HepG2 (cell line): ENCODE measurements around the gene MLLT10. TPM values are rescaled to one million over a fixed set of nuclear protein-coding genes. Genes with fewer than 3 reads are reported as not detected.
A peak's percentile ranks its signal among the peaks of the same experiment; 100 is the strongest.

ENCODE experiments used
- AHR ChIP-seq: IDR thresholded peaks from 2 replicates; pipeline ENCODE4 v1.6.1; 2018; ENCODE audit warnings: missing genetic modification reagents, missing compliant biosample characterization
- DRAP1 ChIP-seq: IDR thresholded peaks from 2 replicates; pipeline ENCODE4 v1.6.1; 2016; ENCODE audit warnings: missing genetic modification reagents, missing compliant biosample characterization
- EHMT2 ChIP-seq: fragments of 200-600 bp; sonication (generic); IDR thresholded peaks from 2 replicates; pipeline ENCODE4 v1.7.0; 2017; ENCODE audit warnings: antibody characterized with exemption, low read depth, low read length, borderline replicate concordance
- ELF1 ChIP-seq: sonication (generic); formaldehyde crosslinking; IDR thresholded peaks from 2 replicates; pipeline ENCODE4 v1.4.0; 2020; ENCODE audit warnings: missing genetic modification reagents
- GLI4 ChIP-seq: sonication (generic); formaldehyde crosslinking; IDR thresholded peaks from 2 replicates; pipeline ENCODE4 v1.5.1; 2020; ENCODE audit warnings: missing genetic modification reagents, mild to moderate bottlenecking, moderate library complexity, borderline replicate concordance
- HNF4G ChIP-seq, 2 experiments: sonication (generic) in 1 of 2; formaldehyde crosslinking in 1 of 2; IDR thresholded peaks; 2 replicates each; pipeline versions ENCODE4 v1.4.0 to v1.6.1; 2011 to 2020; ENCODE audit warnings: borderline replicate concordance in 2 of 2, low read depth in 2 of 2, mild to moderate bottlenecking in 2 of 2, low read length in 1 of 2, missing genetic modification reagents in 1 of 2, moderate library complexity in 1 of 2
- KAT8 ChIP-seq: IDR thresholded peaks from 2 replicates; pipeline ENCODE4 v1.6.1; 2016; ENCODE audit warnings: missing genetic modification reagents, missing compliant biosample characterization
- MATR3 ChIP-seq: sonication (generic); formaldehyde crosslinking; IDR thresholded peaks from 2 replicates; pipeline ENCODE4 v1.4.0; 2020; ENCODE audit warnings: missing genetic modification reagents
- MYPOP ChIP-seq: sonication (generic); formaldehyde crosslinking; IDR thresholded peaks from 2 replicates; pipeline ENCODE4 v1.8.1; 2023; ENCODE audit warnings: mild to moderate bottlenecking, moderate library complexity, missing genetic modification reagents
- NR2F1 ChIP-seq, 2 experiments: fragments of 450-650 bp in 1 of 2; formaldehyde crosslinking in 1 of 2; IDR thresholded peaks; 2 replicates each; pipeline versions ENCODE4 v1.5.0 to v1.6.1; 2016 to 2020; ENCODE audit warnings: mild to moderate bottlenecking in 1 of 2, missing compliant biosample characterization in 1 of 2, missing genetic modification reagents in 1 of 2, moderate library complexity in 1 of 2
- PTBP1 ChIP-seq: fragments of 200-400 bp; formaldehyde crosslinking; IDR thresholded peaks from 2 replicates; pipeline ENCODE4 v1.6.1; 2018; ENCODE audit warnings: low read length, low read depth; ENCODE audit not compliant: poor library complexity, severe bottlenecking
- SRF ChIP-seq: IDR thresholded peaks from 2 replicates; pipeline ENCODE4 v1.6.1; 2011; ENCODE audit warnings: mild to moderate bottlenecking, low read depth, low read length, moderate library complexity
- STAT6 ChIP-seq: sonication (generic); formaldehyde crosslinking; IDR thresholded peaks from 2 replicates; pipeline ENCODE4 v1.4.0; 2020; ENCODE audit warnings: missing genetic modification reagents, mild to moderate bottlenecking, borderline replicate concordance
- ZBTB21 ChIP-seq: sonication (generic); formaldehyde crosslinking; IDR thresholded peaks from 2 replicates; pipeline ENCODE4 v1.4.0; 2020; ENCODE audit warnings: missing genetic modification reagents
- ZBTB37 ChIP-seq: sonication (generic); formaldehyde crosslinking; IDR thresholded peaks from 2 replicates; pipeline ENCODE4 v1.4.0; 2020; ENCODE audit warnings: mild to moderate bottlenecking, missing genetic modification reagents
- ZBTB46 ChIP-seq: sonication (generic); formaldehyde crosslinking; IDR thresholded peaks from 2 replicates; pipeline ENCODE4 v1.4.0; 2020; ENCODE audit warnings: mild to moderate bottlenecking, missing genetic modification reagents, borderline replicate concordance
- ZNF460 ChIP-seq: sonication (generic); formaldehyde crosslinking; IDR thresholded peaks from 2 replicates; pipeline ENCODE4 v1.5.1; 2020; ENCODE audit warnings: missing genetic modification reagents, mild to moderate bottlenecking, borderline replicate concordance
- polyA plus RNA-seq, 8 experiments: library from polyadenylated mRNA; depleted of rRNA in 3 of 8; stranded (reverse) in 7 of 8; unstranded in 1 of 8; fragments of >200 nt; fragmentation: Illumina TruSeq in 4 of 8; extraction: Trizol in 4 of 8; gene quantifications; 2 replicates each; pipeline versions ENCODE4 v1.2.1 to v1.2.3, GENCODE V29; 2011 to 2016; ENCODE audit warnings: low read depth in 4 of 8, missing spikeins in 1 of 8, mixed read lengths in 1 of 8; ENCODE audit not compliant: insufficient read depth in 1 of 8
- total RNA-seq, 5 experiments: library from RNA; depleted of rRNA; stranded (reverse); fragments of >200 nt; fragmentation: Illumina TruSeq; extraction: Trizol; gene quantifications; 2 replicates each; pipeline ENCODE4 v1.2.3, GENCODE V29; 2016; ENCODE audit warnings: low read depth in 1 of 5
- TF ChIP-seq, protein P1 (sequence below): sonication (generic); formaldehyde crosslinking; IDR thresholded peaks from 2 replicates; pipeline ENCODE4 v1.9.0; 2022; ENCODE audit warnings: missing genetic modification reagents, mild to moderate bottlenecking, borderline replicate concordance

MLLT10 gene
- total and polyA plus RNA-seq, 2 of the 13 experiments (the other 11 are each of a cell fraction or from before 2014, with no cell fraction given), result 51.3 to 84.1 TPM

DNA sequence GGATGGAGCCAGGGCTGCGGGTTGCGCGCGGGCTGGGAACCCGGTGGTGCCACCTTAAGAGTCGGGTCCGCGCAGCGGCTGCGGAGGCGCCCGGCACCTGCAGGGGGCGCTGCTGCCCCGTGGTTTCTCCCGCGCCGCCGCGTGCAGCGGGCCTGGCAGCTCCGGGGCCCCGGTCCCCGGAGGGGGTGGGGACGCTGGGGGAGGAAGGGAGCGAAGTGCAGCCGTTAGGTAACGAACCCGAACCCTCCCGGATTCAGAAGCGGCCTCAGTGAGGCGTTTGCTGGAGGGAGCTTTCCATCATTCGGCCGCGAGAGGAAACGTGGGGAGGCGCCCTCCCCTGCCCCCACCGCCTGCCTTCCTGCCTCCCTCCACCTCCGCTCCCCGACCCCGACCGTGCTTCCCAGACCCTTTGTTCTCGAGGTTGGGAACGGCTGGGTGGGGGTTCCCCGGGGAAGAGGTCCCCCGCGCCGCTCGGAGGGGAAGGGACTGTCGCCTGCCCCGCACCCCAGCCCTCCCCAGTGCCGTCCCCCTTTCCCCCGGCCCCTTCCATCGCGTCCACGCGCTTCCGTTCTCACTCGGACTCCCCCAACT lies 38.2 kb upstream of the MLLT10 start (continued):
- TF ChIP-seq, protein P1, sequence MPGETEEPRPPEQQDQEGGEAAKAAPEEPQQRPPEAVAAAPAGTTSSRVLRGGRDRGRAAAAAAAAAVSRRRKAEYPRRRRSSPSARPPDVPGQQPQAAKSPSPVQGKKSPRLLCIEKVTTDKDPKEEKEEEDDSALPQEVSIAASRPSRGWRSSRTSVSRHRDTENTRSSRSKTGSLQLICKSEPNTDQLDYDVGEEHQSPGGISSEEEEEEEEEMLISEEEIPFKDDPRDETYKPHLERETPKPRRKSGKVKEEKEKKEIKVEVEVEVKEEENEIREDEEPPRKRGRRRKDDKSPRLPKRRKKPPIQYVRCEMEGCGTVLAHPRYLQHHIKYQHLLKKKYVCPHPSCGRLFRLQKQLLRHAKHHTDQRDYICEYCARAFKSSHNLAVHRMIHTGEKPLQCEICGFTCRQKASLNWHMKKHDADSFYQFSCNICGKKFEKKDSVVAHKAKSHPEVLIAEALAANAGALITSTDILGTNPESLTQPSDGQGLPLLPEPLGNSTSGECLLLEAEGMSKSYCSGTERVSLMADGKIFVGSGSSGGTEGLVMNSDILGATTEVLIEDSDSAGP (CRISPR knock-in tag), result peak; percentile 97
- TF ChIP-seq DRAP1 (CRISPR knock-in tag), result peak; percentile 76
- TF ChIP-seq ELF1 (CRISPR knock-in tag), result peak; percentile 47
- TF ChIP-seq HNF4G (IDR thresholded peaks at IDR 0.05; ENCODE audit: borderline replicate concordance, low read depth, low read length), result peak; percentile 99
- TF ChIP-seq HNF4G (CRISPR knock-in tag; IDR thresholded peaks at IDR 0.05; ENCODE audit: borderline replicate concordance, low read depth), result peak; percentile 97
- TF ChIP-seq KAT8 (CRISPR knock-in tag), result peak; percentile 73; the same call in 1 of the 2 replicates
- TF ChIP-seq ZBTB46 (CRISPR knock-in tag), result no peak
- TF ChIP-seq AHR, result peak; percentile 93
- TF ChIP-seq MATR3 (CRISPR knock-in tag), result no peak
- TF ChIP-seq STAT6 (CRISPR knock-in tag), result peak; percentile 87; the same call in 1 of the 2 replicates
- TF ChIP-seq MYPOP, result peak; percentile 66
- TF ChIP-seq GLI4 (CRISPR knock-in tag), result no peak
- no peak for TF ChIP-seq ZBTB37 (CRISPR knock-in tag)
- no peak for TF ChIP-seq ZBTB21 (CRISPR knock-in tag)
- TF ChIP-seq PTBP1, result no peak
- no peak for TF ChIP-seq EHMT2
- TF ChIP-seq ZNF460, result no peak
- TF ChIP-seq NR2F1 (CRISPR knock-in tag; IDR thresholded peaks at IDR 0.05), result peak in 1 of 2 experiments; percentile 52; a peak in 1 of 4 replicates
- 0 out of 2 replicates have a peak, but pooled peaks have one; percentile 38 for TF ChIP-seq SRF
